Stimulated activated CD4-positive, alpha-beta T cell treated with anti-CD3 and anti-CD28 coated beads, Interleukin-2, amount 100 ng/mL, for 24 hours (primary cell): ENCODE data around the gene WBP1L.
"Not testable (repeated sequence)": the region's sequence is repeated elsewhere in the genome, so short reads cannot be mapped to it uniquely, and the experiment has no call there.

Source experiments
- DNase-seq, 2 donors: peaks; one replicate each; pipeline ENCODE4 v3.0.0-alpha.2; 2020

Gene WBP1L

GRCh38 chr10:102814453-102814871 is 70.7 kb downstream of the WBP1L start:
- DNase-seq: no peak

- no peak for DNase-seq
Observed at GRCh38 chr10:102814873-102815661, 71.3 kb downstream of the WBP1L start.

GRCh38 chr10:102815790-102816549 is 72.2 kb downstream of the WBP1L start:
- no peak for DNase-seq

- no peak for DNase-seq
Observed at GRCh38 chr10:102817175-102817574, 73.4 kb downstream of the WBP1L start.

- DNase-seq: no peak
Observed at GRCh38 chr10:102819054-102819453, 75.3 kb downstream of the WBP1L start.

- not testable (repeated sequence) for DNase-seq
Observed at GRCh38 chr10:102820008-102820407, 76.3 kb downstream of the WBP1L start.

GRCh38 chr10:102822222-102822621 is 78.5 kb downstream of the WBP1L start:
- DNase-seq: no peak

GRCh38 chr10:102824664-102825063 is 80.9 kb downstream of the WBP1L start:
- DNase-seq: no peak

GRCh38 chr10:102826148-102826796 is 82.5 kb downstream of the WBP1L start:
- no peak for DNase-seq

GRCh38 chr10:102827597-102827975 is 83.8 kb downstream of the WBP1L start:
- DNase-seq: no peak

- DNase-seq: no peak
Observed at GRCh38 chr10:102831322-102832071, 87.7 kb downstream of the WBP1L start.

- DNase-seq: no peak
Observed at GRCh38 chr10:102832248-102832647, 88.5 kb downstream of the WBP1L start.

GRCh38 chr10:102832987-102833386 is 89.2 kb downstream of the WBP1L start:
- no peak for DNase-seq

GRCh38 chr10:102834143-102834542 is 90.4 kb downstream of the WBP1L start:
- no peak for DNase-seq

GRCh38 chr10:102835007-102835482 is 91.3 kb downstream of the WBP1L start:
- peak; percentile 80 for DNase-seq

GRCh38 chr10:102837230-102837721 is 93.5 kb downstream of the WBP1L start, which contains the start of gene CYP17A1:
CYP17A1 (minus strand) TSS chr10:102837413; CDS start chr10:102837361, 52 bp downstream.
- DNase-seq: no peak

- DNase-seq: not testable (repeated sequence)
Observed at GRCh38 chr10:102838276-102838927, 94.7 kb downstream of the WBP1L start.

GRCh38 chr10:102841827-102842345 is 98.1 kb downstream of the WBP1L start:
- no peak for DNase-seq

GRCh38 chr10:102843139-102843538 is 99.4 kb downstream of the WBP1L start:
- DNase-seq: not testable (repeated sequence)

GRCh38 chr10:102844190-102844776 is 100.5 kb downstream of the WBP1L start:
- not testable (repeated sequence) for DNase-seq

- DNase-seq: no peak
Observed at GRCh38 chr10:102845352-102845902, 101.7 kb downstream of the WBP1L start.
